Osteocyte (in vitro differentiated cells): ENCODE data around the gene CDCP1. TPM values are rescaled to one million over a fixed set of nuclear protein-coding genes. Genes with fewer than 3 reads are reported as not detected.
"Not testable (repeated sequence)": the region's sequence is repeated elsewhere in the genome, so short reads cannot be mapped to it uniquely, and the experiment has no call there.

Experiments
- DNase-seq: peaks from one replicate; pipeline ENCODE4 v3.0.0; 2021; ENCODE audit warnings: mixed read lengths; ENCODE audit not compliant: unreplicated experiment; ENCODE audit errors: extremely low spot score
- H3K27ac Mint-ChIP-seq: one replicate; pipeline ENCODE4 v1.8.0; 2021; ENCODE audit warnings: mild to moderate bottlenecking, mixed read lengths; ENCODE audit not compliant: unreplicated experiment
- H3K27me3 Mint-ChIP-seq: one replicate; pipeline ENCODE4 v1.8.0; 2021; ENCODE audit warnings: mixed read lengths; ENCODE audit not compliant: unreplicated experiment
- H3K36me3 Mint-ChIP-seq: one replicate; pipeline ENCODE4 v1.8.0; 2021; ENCODE audit warnings: mixed read lengths; ENCODE audit not compliant: unreplicated experiment
- H3K4me1 Mint-ChIP-seq: one replicate; pipeline ENCODE4 v1.8.0; 2021; ENCODE audit warnings: mixed read lengths; ENCODE audit not compliant: unreplicated experiment
- H3K4me3 Mint-ChIP-seq: one replicate; pipeline ENCODE4 v1.8.0; 2021; ENCODE audit warnings: mild to moderate bottlenecking, moderate library complexity, mixed read lengths; ENCODE audit not compliant: unreplicated experiment
- H3K9me3 Mint-ChIP-seq: one replicate; pipeline ENCODE4 v1.8.0; 2021; ENCODE audit warnings: mixed read lengths; ENCODE audit not compliant: unreplicated experiment
- total RNA-seq: library from RNA; stranded (reverse); gene quantifications from 2 replicates; pipeline ENCODE4 v1.2.1, GENCODE V29; 2021
- TF ChIP-seq, protein P1 (sequence below): fragments of 200-600 bp; sonication (generic); IDR thresholded peaks from 2 replicates; pipeline ENCODE4 v1.5.0; 2021; ENCODE audit warnings: antibody characterized with exemption, mild to moderate bottlenecking, moderate library complexity

Gene CDCP1
- total RNA-seq, 1 donor from 2014 or later, result 2.3 TPM

DNA sequence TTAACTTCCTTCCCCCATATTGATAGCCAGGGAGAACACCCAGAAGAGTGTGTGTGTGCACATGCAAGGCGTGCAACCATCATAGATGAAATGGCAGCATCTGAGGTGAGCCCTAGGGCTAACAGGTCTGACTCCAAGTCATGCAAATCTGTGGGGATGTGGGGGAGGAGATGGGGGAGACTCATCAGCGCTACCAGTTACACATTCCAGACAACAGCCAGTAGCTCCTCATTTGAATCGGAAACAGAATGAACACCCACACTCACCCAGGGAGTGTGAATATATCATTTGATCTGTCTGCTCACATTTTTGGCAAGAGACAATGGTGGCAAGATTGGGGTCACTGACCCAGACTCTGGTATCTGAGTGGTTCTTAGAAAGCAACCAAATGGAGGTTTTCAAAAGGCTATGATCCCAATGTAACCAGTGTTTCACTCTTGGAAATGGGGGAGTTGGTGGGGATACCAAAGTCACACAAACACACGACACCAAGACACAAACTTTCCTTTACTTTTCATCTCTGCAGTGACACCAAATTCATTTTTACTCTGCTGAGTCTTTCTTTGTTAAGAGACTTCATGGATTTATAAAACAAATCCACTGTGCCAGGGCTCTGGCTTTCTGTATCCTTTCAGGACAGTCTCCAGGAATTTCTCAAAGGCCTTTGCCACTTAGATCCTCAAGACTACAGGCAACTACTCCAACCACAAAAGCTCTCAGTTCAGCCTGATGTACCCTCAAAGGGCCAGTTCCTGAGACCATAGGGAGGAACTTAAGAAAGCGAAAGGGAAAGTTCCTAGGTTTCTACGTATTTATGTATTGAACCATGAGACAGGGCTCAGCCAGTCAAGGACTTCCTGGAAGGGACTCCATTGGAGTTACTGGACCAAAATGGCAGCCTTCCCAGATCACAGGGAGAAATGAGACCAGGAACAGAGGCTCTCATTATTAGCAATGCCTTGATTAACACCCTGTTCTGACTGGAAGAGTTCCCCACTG is 2.2 kb downstream of the CDCP1 start:
- H3K4me1 Mint-ChIP-seq, result peaks cover 30% of the 10 kb centered on the region
- no peak for DNase-seq
- H3K36me3 Mint-ChIP-seq, result no peaks in the 10 kb centered on the region
- H3K27ac Mint-ChIP-seq, result no peak overlapping the region
- no peaks in the 10 kb centered on the region for H3K9me3 Mint-ChIP-seq
- no peak overlapping the region for H3K4me3 Mint-ChIP-seq
- H3K27me3 Mint-ChIP-seq, result peaks cover 27% of the 10 kb centered on the region
- TF ChIP-seq, protein P1, sequence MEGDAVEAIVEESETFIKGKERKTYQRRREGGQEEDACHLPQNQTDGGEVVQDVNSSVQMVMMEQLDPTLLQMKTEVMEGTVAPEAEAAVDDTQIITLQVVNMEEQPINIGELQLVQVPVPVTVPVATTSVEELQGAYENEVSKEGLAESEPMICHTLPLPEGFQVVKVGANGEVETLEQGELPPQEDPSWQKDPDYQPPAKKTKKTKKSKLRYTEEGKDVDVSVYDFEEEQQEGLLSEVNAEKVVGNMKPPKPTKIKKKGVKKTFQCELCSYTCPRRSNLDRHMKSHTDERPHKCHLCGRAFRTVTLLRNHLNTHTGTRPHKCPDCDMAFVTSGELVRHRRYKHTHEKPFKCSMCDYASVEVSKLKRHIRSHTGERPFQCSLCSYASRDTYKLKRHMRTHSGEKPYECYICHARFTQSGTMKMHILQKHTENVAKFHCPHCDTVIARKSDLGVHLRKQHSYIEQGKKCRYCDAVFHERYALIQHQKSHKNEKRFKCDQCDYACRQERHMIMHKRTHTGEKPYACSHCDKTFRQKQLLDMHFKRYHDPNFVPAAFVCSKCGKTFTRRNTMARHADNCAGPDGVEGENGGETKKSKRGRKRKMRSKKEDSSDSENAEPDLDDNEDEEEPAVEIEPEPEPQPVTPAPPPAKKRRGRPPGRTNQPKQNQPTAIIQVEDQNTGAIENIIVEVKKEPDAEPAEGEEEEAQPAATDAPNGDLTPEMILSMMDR, result no peak

DNA sequence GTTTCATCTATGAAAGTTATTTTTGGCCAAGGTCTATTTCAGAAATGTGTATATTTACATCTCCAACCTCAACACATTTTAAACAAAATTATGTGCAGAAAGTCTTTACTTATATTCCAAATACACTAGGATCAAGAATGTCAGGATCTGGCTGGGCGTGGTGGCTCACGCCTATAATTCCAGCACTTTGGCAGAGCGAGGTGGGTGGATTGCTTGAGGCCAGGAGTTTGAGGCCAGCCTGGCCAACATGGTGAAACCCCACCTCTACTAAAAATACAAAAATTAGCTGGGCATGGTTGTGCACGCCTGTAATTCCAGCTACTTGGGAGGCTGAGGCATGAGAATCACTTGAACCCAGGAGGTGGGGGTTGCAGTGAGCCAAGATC is 5.4 kb downstream of the CDCP1 start:
- DNase-seq, H3K27me3 Mint-ChIP-seq, H3K9me3 Mint-ChIP-seq, H3K36me3 Mint-ChIP-seq, H3K4me3 Mint-ChIP-seq: not testable (repeated sequence)
- H3K4me1 Mint-ChIP-seq, result peaks cover 44% of the 10 kb centered on the region
- peak overlapping the region; percentile 66 for H3K27ac Mint-ChIP-seq

DNA sequence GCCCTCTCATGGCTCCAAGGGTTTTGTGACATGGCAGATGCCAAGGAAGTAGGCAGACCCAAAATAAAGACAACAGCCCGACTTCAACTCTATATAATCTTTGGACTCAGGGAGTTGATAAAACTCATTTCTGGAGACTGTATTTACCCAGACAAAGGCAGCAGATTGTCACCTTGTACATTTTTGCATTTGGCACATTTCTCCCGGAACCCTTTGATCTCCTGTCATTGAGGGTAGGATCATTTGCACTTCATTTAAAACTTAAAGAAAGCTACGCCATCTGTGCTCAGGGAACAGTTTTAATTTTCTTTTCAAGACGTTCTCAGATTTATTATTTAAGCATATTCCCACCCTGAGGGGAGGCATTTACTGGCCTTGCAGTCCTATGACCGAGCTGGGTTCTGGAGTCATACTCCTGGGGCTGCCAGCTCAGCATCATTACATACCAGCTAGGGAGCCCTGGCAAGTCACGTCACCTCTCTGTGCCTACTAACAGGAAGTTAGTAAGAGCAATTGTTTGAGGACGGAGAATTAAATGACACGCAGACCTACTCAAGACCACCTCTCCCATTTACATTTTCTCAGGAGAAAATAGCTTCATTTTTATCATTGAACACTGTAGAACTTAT is 5.9 kb downstream of the CDCP1 start:
- peaks cover 4% of the 10 kb centered on the region for H3K9me3 Mint-ChIP-seq
- H3K27ac Mint-ChIP-seq, result peak overlapping the region; percentile 66
- DNase-seq, result no peak
- H3K27me3 Mint-ChIP-seq, result peaks cover 3% of the 10 kb centered on the region
- H3K4me1 Mint-ChIP-seq, result peaks cover 44% of the 10 kb centered on the region
- TF ChIP-seq, protein P1, result no peak
- H3K4me3 Mint-ChIP-seq, result no peak overlapping the region
- H3K36me3 Mint-ChIP-seq, result no peaks in the 10 kb centered on the region

DNA sequence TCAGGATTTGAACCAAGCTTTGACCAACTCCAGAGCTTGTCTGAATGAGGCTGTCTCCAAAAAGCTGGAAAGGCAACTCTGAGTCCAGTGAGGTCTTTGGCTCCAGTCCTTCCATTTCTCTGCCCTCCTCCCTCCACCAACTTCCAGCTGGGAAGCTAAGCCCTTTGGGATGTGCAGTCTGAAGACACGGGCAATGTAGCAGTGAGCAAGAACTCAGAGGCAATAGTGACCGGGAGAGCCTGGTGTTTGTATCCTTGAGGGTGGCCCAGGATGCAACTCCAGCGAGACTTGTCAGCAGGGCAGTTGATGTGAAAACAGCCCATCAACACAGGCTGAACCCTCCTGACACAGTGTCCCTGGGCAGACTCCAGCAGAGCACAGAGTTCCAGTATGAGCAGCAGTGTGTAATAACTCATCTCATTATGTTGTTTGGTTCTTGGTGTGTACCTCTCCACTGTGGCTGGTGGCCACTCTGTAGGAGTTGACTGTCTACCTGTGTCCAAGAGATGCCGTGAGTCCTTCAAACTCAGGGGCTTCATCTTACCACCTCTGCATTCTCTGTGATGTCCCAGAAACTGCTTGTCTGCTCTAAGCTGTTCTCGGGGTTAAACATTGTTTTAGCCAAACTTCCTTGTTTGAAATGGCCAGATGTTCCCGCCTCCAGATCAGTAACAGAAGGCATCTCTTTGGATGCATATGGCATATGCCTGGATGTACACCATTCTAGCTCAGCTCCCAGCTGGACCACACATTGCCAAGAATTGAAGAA is 6.6 kb downstream of the CDCP1 start:
- no peak for DNase-seq
- TF ChIP-seq, protein P1, result no peak
- Mint-ChIP-seq H3K9me3 (peaks cover 4% of the 10 kb centered on the region), H3K4me1 (peaks cover 47% of the 10 kb centered on the region), H3K36me3 (no peaks in the 10 kb centered on the region), H3K27ac (peak overlapping the region; percentile 66), H3K4me3 (no peak overlapping the region), H3K27me3 (no peaks in the 10 kb centered on the region)

DNA sequence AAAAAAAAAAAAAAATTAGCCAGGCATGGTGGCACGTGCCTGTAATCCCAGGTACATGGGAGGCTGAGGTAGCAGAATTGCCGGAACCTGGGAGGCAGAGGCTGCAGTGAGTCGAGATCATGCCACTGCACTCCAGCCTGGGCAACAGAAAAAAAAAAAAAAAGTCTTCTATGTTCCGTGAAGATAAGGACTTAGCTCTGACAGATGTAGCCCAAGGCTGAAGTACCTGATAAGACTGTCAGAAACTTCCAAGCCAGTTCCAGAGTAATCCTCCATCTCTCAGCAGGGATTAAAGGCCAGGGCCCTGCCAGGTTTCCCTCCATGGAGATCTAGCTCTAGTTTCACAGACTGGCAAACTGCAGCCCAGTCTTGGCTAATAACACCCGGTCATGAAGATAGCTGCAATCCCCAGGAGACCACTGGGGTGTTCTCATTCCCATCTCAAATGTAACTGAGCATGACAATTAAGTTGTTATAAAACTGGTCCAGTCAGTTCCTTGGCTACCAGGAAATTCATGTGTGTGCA is 8.5 kb downstream of the CDCP1 start:
- peaks cover 57% of the 10 kb centered on the region for H3K4me1 Mint-ChIP-seq
- no peak overlapping the region for H3K27ac Mint-ChIP-seq
- TF ChIP-seq, protein P1, result no peak
- H3K27me3 Mint-ChIP-seq, result no peaks in the 10 kb centered on the region
- no peak overlapping the region for H3K4me3 Mint-ChIP-seq
- DNase-seq, result no peak
- H3K36me3 Mint-ChIP-seq, result no peaks in the 10 kb centered on the region
- H3K9me3 Mint-ChIP-seq, result peaks cover 4% of the 10 kb centered on the region
